Measurements from ENCODE around the gene LRCH3.
A peak's percentile ranks its signal among the peaks of the same experiment; 100 is the strongest.

LRCH3 gene

GRCh38 chr3:197791113-197791891, at the start of gene LRCH3:
Gene LRCH3, plus strand, starts transcription at chr3:197791254. Its CDS starts 25 bp downstream, at chr3:197791279.
- Histone ChIP-seq H2AFZ (peak within 1 kb of the TSS; percentile 99), H3K9ac (peak within 1 kb of the TSS; percentile 86), H3K4me2 (ENCODE audit: low read length) (peak within 1 kb of the TSS; percentile 95), H3K4me1 (no peaks in the 10 kb centered on the region), H3K36me3 (ENCODE audit: control insufficient read depth, insufficient read depth, low read length) (no peaks in the 10 kb centered on the region), H3K9me3 (ENCODE audit: control insufficient read depth, low read length) (no peaks in the 10 kb centered on the region), H3K4me3 (ENCODE audit: low read depth, low read length) (peak within 1 kb of the TSS; percentile 92), H3K27ac (peak within 1 kb of the TSS; percentile 91), H3K79me2 (peaks cover 6% of the 10 kb centered on the region), H3K27me3 (ENCODE audit: control insufficient read depth, insufficient read depth, low read length) (no peaks in the 10 kb centered on the region)
- no peak for TF ChIP-seq CTCF (IDR thresholded peaks at IDR 0.05)

GRCh38 chr3:197742787-197743186, 48.3 kb upstream of the LRCH3 start:
- Histone ChIP-seq H3K27ac (no peak overlapping the region), H3K4me3 (ENCODE audit: low read depth, low read length) (no peak overlapping the region), H3K9me3 (ENCODE audit: control insufficient read depth, low read length) (no peaks in the 10 kb centered on the region), H3K4me2 (ENCODE audit: low read length) (no peak overlapping the region), H3K4me1 (no peaks in the 10 kb centered on the region), H2AFZ (no peak overlapping the region), H3K9ac (no peak overlapping the region), H3K27me3 (ENCODE audit: control insufficient read depth, insufficient read depth, low read length) (no peaks in the 10 kb centered on the region), H3K79me2 (no peaks in the 10 kb centered on the region), H3K36me3 (ENCODE audit: control insufficient read depth, insufficient read depth, low read length) (no peaks in the 10 kb centered on the region)
- TF ChIP-seq CTCF (IDR thresholded peaks at IDR 0.05) = no peak

GRCh38 chr3:197746209-197746608, 44.8 kb upstream of the LRCH3 start:
- Histone ChIP-seq H3K27ac (no peak overlapping the region), H3K4me1 (no peaks in the 10 kb centered on the region), H3K79me2 (no peaks in the 10 kb centered on the region), H3K27me3 (ENCODE audit: control insufficient read depth, insufficient read depth, low read length) (no peaks in the 10 kb centered on the region), H3K9ac (no peak overlapping the region), H3K36me3 (ENCODE audit: control insufficient read depth, insufficient read depth, low read length) (no peaks in the 10 kb centered on the region), H3K4me2 (ENCODE audit: low read length) (no peak overlapping the region), H3K4me3 (ENCODE audit: low read depth, low read length) (no peak overlapping the region), H2AFZ (no peak overlapping the region), H3K9me3 (ENCODE audit: control insufficient read depth, low read length) (no peaks in the 10 kb centered on the region)
- no peak for TF ChIP-seq CTCF (IDR thresholded peaks at IDR 0.05)

GRCh38 chr3:197746801-197747237, 44.2 kb upstream of the LRCH3 start:
- no peak overlapping the region for H3K4me2 ChIP-seq (ENCODE audit: low read length)
- no peak overlapping the region for H3K4me3 ChIP-seq (ENCODE audit: low read depth, low read length)
- no peak overlapping the region for H3K9ac ChIP-seq
- H3K79me2 ChIP-seq = no peaks in the 10 kb centered on the region
- no peak overlapping the region for H2AFZ ChIP-seq
- no peak overlapping the region for H3K27ac ChIP-seq
- no peaks in the 10 kb centered on the region for H3K27me3 ChIP-seq (ENCODE audit: control insufficient read depth, insufficient read depth, low read length)
- TF ChIP-seq CTCF (IDR thresholded peaks at IDR 0.05) = no peak
- H3K36me3 ChIP-seq (ENCODE audit: control insufficient read depth, insufficient read depth, low read length) = no peaks in the 10 kb centered on the region
- no peaks in the 10 kb centered on the region for H3K4me1 ChIP-seq
- no peaks in the 10 kb centered on the region for H3K9me3 ChIP-seq (ENCODE audit: control insufficient read depth, low read length)
